ENCODE measurements around the gene MAP3K2.

Gene MAP3K2

GRCh38 chr2:127387655-127388422 is at the start of gene MAP3K2:
MAP3K2 (minus strand) TSS chr2:127387975; CDS start chr2:127343129, 44,846 bp downstream.
- no peak for TF ChIP-seq CTCF (IDR thresholded peaks at IDR 0.05; ENCODE audit: low read depth, low read length)
- peak within 1 kb of the TSS; percentile 77 to 84 for H3K4me3 ChIP-seq (replicated peaks in 1 of 2; ENCODE audit: low read depth in 2 of 2, low read length in 2 of 2)
- peak; percentile 87 to 96 for DNase-seq (ENCODE audit: low read depth in 2 of 2)

GRCh38 chr2:127437056-127437455 is 49.3 kb upstream of the MAP3K2 start:
- DNase-seq (ENCODE audit: low read depth in 2 of 2), result no peak
- TF ChIP-seq CTCF (IDR thresholded peaks at IDR 0.05; ENCODE audit: low read depth, low read length), result no peak
- H3K4me3 ChIP-seq (replicated peaks in 1 of 2; ENCODE audit: low read depth in 2 of 2, low read length in 2 of 2), result no peak overlapping the region

GRCh38 chr2:127434515-127434914 is 46.7 kb upstream of the MAP3K2 start:
- DNase-seq (ENCODE audit: low read depth in 2 of 2), result no peak
- no peak overlapping the region for H3K4me3 ChIP-seq (replicated peaks in 1 of 2; ENCODE audit: low read depth in 2 of 2, low read length in 2 of 2)
- TF ChIP-seq CTCF (IDR thresholded peaks at IDR 0.05; ENCODE audit: low read depth, low read length), result no peak

GRCh38 chr2:127431408-127432023 is 43.7 kb upstream of the MAP3K2 start:
- TF ChIP-seq CTCF (IDR thresholded peaks at IDR 0.05; ENCODE audit: low read depth, low read length), result no peak
- H3K4me3 ChIP-seq (replicated peaks in 1 of 2; ENCODE audit: low read depth in 2 of 2, low read length in 2 of 2), result no peak overlapping the region
- DNase-seq (ENCODE audit: low read depth in 2 of 2), result no peak

GRCh38 chr2:127429844-127430425 is 42.2 kb upstream of the MAP3K2 start:
- TF ChIP-seq CTCF (IDR thresholded peaks at IDR 0.05; ENCODE audit: low read depth, low read length), result no peak

GRCh38 chr2:127429291-127429690 is 41.5 kb upstream of the MAP3K2 start:
- H3K4me3 ChIP-seq (replicated peaks in 1 of 2; ENCODE audit: low read depth in 2 of 2, low read length in 2 of 2), result no peak overlapping the region
- TF ChIP-seq CTCF (IDR thresholded peaks at IDR 0.05; ENCODE audit: low read depth, low read length), result no peak
- no peak for DNase-seq (ENCODE audit: low read depth in 2 of 2)

More at GRCh38 chr2:127429844-127430425, 42.2 kb upstream of the MAP3K2 start:
- no peak overlapping the region for H3K4me3 ChIP-seq (replicated peaks in 1 of 2; ENCODE audit: low read depth in 2 of 2, low read length in 2 of 2)
- no peak for DNase-seq (ENCODE audit: low read depth in 2 of 2)
